Mucosa of rectum (tissue), 2 donors: ENCODE measurements around the gene RIPOR3.

Experiments used
- H3K27ac ChIP-seq, 2 donors: one replicate each; pipeline ENCODE4 v1.7.0; 2013; ENCODE audit warnings: inconsistent platforms in 2 of 2, low read depth in 2 of 2, low read length in 2 of 2
- H3K27me3 ChIP-seq, 2 donors: one replicate each; pipeline ENCODE4 v1.7.0; 2013; ENCODE audit warnings: low read length in 2 of 2; ENCODE audit not compliant: control insufficient read depth in 2 of 2, insufficient read depth in 2 of 2
- H3K36me3 ChIP-seq, 2 donors: one replicate each; pipeline ENCODE4 v1.7.0; 2013; ENCODE audit warnings: low read length in 2 of 2; ENCODE audit not compliant: control insufficient read depth in 2 of 2, insufficient read depth in 2 of 2
- H3K4me1 ChIP-seq, 2 donors: one replicate each; pipeline ENCODE4 v1.7.0; 2013; ENCODE audit warnings: low read length in 2 of 2, mild to moderate bottlenecking in 1 of 2; ENCODE audit not compliant: control insufficient read depth in 2 of 2, insufficient read depth in 2 of 2
- H3K4me3 ChIP-seq, 2 donors: one replicate each; pipeline ENCODE4 v1.7.0; 2013; ENCODE audit warnings: low read length in 2 of 2
- H3K9ac ChIP-seq, 2 donors: one replicate each; pipeline ENCODE4 v1.7.0; 2013; ENCODE audit warnings: low read length in 2 of 2, low read depth in 1 of 2, mild to moderate bottlenecking in 1 of 2
- H3K9me3 ChIP-seq, 2 donors: one replicate each; pipeline ENCODE4 v1.7.0; 2013; ENCODE audit warnings: low read length in 2 of 2; ENCODE audit not compliant: control insufficient read depth in 2 of 2
- donor health status: healthy.
- donor health status: Normal muscosa, but diverticular disease.

The RIPOR3 gene

GRCh38 chr20:50690650-50691572 is at the start of gene RIPOR3:
TSS of gene RIPOR3 (minus strand) at chr20:50691542. CDS start at chr20:50691128, 414 bp downstream.
- peak within 1 kb of the TSS; percentile 38 to 45 for H3K27ac ChIP-seq
- H3K4me1 ChIP-seq = no peaks in the 10 kb centered on the region
- peak within 1 kb of the TSS; percentile 42 to 60 for H3K4me3 ChIP-seq
- H3K9ac ChIP-seq = peak within 1 kb of the TSS in 1 of 2 donors; percentile 17
- H3K36me3 ChIP-seq = no peaks in the 10 kb centered on the region
- H3K9me3 ChIP-seq = no peaks in the 10 kb centered on the region
- H3K27me3 ChIP-seq = peaks cover 15 to 18% of the 10 kb centered on the region in 2 donors

- Histone ChIP-seq H3K4me1 (peaks cover 8 to 11% of the 10 kb centered on the region in 2 donors), H3K27ac (no peak overlapping the region), H3K36me3 (peaks cover 0 to 2% of the 10 kb centered on the region in 2 donors), H3K9me3 (no peaks in the 10 kb centered on the region), H3K4me3 (no peak overlapping the region), H3K9ac (no peak overlapping the region), H3K27me3 (no peaks in the 10 kb centered on the region)
Observed at GRCh38 chr20:50737352-50737751, 46.0 kb upstream of the RIPOR3 start.

DNA sequence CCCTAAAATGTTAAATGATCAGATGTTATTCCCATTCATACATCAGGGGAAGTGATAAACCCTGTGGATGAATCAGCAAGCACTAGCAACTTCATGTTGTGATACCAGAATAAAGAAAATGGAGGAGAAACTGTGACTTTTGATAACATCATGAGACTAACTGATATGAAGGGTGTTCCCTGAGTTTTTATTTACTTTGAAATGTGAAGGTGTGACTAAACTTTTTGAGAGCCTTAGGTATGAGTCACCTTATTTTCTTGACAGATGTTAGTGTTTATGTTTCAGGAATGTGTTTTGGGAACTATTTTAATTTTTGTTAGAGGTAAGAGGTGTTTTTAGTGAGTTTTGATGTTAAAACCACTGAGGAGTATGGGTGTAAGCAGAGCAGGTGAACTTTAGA is 44.5 kb upstream of the RIPOR3 start:
- peaks cover 11 to 13% of the 10 kb centered on the region in 2 donors for H3K4me1 ChIP-seq
- H3K27ac ChIP-seq = peak overlapping the region in 1 of 2 donors; percentile 60
- no peak overlapping the region for H3K4me3 ChIP-seq
- no peaks in the 10 kb centered on the region for H3K9me3 ChIP-seq
- no peak overlapping the region for H3K9ac ChIP-seq
- H3K27me3 ChIP-seq = no peaks in the 10 kb centered on the region
- peaks cover 0 to 2% of the 10 kb centered on the region in 2 donors for H3K36me3 ChIP-seq

DNA sequence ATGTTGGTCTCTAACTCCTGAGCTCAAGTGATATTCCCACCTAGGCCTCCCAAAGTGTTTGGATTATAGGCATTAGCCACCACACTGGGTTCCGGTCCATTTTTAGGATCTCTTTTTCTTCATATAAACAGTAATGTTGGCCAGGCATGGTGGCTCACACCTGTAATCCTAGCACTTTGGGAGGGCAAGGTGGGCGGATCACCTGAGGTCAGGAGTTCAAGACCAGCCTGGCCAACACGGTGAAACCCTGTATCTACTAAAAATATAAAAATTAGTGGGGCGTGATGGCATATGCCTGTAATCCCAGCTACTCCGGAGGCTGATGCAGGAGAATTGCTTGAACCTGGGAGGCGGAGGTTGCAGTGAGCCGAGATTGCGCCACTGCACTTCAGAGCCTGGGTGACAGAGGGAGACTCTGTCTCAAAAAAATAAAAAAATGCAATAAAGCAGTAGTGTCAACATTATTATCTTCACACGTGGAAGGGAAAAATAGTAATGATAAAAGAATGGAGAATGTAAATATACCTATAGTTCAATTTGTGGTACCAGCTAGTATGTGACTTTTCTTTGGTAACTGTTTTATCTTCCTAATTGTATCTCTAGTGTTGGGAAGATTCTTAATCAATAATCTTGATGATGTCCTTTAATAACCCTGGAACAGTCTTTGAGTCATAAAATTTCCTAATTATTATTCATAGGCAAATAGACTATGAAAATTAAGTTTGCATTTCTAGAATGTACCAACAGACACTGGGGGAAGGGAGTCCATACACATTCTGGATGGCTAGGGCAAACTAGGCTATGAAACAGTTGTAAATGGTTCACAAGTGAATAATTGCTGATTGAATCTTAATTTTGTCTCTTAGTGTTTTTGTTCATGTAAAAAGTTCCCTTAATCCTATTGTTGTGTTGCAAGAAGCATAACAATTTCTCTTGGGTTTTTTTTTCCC is 43.7 kb upstream of the RIPOR3 start:
- peak overlapping the region; percentile 32 to 60 for H3K27ac ChIP-seq
- no peaks in the 10 kb centered on the region for H3K27me3 ChIP-seq
- no peaks in the 10 kb centered on the region for H3K9me3 ChIP-seq
- H3K9ac ChIP-seq = no peak overlapping the region
- H3K4me1 ChIP-seq = peaks cover 17 to 20% of the 10 kb centered on the region in 2 donors
- H3K36me3 ChIP-seq = peaks cover 0 to 2% of the 10 kb centered on the region in 2 donors
- no peak overlapping the region for H3K4me3 ChIP-seq

- Histone ChIP-seq H3K27me3 (no peaks in the 10 kb centered on the region), H3K9me3 (no peaks in the 10 kb centered on the region), H3K27ac (no peak overlapping the region), H3K36me3 (peaks cover 0 to 2% of the 10 kb centered on the region in 2 donors), H3K9ac (no peak overlapping the region), H3K4me1 (peaks cover 22 to 27% of the 10 kb centered on the region in 2 donors), H3K4me3 (peak overlapping the region in 1 of 2 donors; percentile 38)
Observed at GRCh38 chr20:50733644-50734349, 42.5 kb upstream of the RIPOR3 start.

DNA sequence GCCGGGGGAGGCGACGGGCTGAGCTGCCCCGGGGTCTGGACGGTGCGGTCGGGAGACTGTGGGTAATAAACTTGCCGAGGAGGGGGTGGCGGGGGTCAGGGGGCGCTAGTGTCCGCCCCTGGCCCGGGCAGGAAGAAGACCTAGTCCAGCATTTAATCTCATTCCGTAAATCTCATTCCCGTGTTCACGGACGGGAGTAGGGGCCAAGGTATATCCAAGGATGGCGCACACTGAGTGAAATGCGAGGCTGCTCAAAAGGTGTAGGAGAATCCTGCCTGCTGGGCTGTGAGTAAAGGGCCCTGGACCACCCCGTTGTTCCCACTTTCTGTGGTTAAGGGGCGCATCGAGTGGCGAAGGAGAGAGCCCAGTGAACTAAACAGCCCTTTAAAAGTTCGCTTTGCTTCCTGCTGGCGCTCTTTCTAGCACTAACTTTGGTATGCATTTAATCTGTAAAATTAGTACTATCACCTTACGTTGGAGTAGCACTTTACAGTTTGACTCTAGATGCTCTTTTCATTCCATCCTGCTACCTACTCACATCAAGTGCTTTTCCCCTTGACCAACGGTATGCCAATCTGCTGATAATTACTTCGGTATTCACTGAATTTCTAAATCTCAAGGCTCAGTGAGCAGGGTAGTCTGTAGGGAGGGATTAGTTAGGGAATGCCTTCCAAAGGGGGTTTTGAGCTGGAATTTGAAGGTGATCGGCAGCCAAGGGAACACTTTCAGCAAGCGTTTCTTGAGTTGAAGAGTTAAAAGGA is 40.8 kb upstream of the RIPOR3 start:
- peak overlapping the region; percentile 87 to 91 for H3K9ac ChIP-seq
- H3K4me3 ChIP-seq = peak overlapping the region; percentile 80 to 85
- H3K9me3 ChIP-seq = no peaks in the 10 kb centered on the region
- peaks cover 25 to 35% of the 10 kb centered on the region in 2 donors for H3K4me1 ChIP-seq
- H3K27ac ChIP-seq = peak overlapping the region; percentile 90 to 92
- no peaks in the 10 kb centered on the region for H3K36me3 ChIP-seq
- H3K27me3 ChIP-seq = no peaks in the 10 kb centered on the region

DNA sequence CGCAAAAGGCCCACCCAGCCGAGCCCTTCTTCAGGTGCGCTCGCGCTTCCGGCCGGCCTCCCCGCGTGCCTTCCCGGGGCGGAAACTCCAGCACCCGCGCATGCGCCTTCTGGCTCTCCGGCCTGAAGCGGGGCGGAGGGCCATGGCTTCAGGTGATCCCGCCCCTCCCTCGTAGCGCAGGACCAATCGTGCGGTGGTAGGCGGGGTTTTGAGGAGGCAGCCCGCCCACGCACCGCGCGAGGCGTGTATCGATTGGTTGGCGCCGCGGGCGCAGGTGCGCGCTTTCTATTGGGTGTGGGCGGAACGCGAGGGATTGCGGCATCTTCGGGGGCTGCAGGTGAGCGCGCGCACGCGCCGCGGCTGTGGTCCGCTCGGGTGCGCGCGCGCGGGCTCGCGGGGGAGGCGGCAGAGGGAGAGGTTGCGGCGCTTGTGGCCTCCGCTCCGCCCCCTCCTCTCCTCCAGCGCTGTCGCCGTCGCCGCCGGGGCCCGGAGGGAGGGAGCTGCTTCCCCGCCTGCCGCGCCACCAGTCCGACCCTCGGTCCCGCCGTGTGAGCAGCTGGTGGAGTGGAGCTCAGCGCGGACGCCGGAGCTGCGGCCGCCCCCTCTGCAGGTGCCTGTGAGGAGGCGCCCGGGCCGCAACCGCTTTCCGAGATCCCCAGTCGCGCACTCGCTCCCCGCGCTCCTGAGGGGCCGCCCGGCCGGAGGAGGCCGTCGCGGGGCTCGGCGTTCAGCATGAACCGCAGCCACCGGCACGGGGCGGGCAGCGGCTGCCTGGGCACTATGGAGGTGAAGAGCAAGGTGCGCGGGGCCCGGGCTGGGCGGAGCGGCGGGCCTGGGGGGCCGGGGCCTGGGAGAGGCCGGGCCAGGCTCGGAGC is 40.0 kb upstream of the RIPOR3 start, which contains the start of gene PARD6B:
TSS of gene PARD6B (plus strand) at position 526 of the 875 bp plus-strand sequence. CDS start at position 733, 207 bp downstream.
- Histone ChIP-seq H3K4me1 (peaks cover 25 to 35% of the 10 kb centered on the region in 2 donors), H3K36me3 (no peaks in the 10 kb centered on the region), H3K27ac (peak within 1 kb of the TSS; percentile 90 to 92), H3K9ac (peak within 1 kb of the TSS; percentile 87 to 91), H3K27me3 (no peaks in the 10 kb centered on the region), H3K4me3 (peak within 1 kb of the TSS; percentile 80 to 85), H3K9me3 (no peaks in the 10 kb centered on the region)

GRCh38 chr20:50730765-50731054 is 39.4 kb upstream of the RIPOR3 start:
- Histone ChIP-seq H3K9ac (peak overlapping the region; percentile 70 to 73), H3K9me3 (no peaks in the 10 kb centered on the region), H3K27ac (peak overlapping the region; percentile 69 to 83), H3K4me3 (peak overlapping the region; percentile 80 to 85), H3K4me1 (peaks cover 25 to 35% of the 10 kb centered on the region in 2 donors), H3K36me3 (no peaks in the 10 kb centered on the region), H3K27me3 (no peaks in the 10 kb centered on the region)
